Suprapubic skin (tissue), 4 donors: ENCODE results near the gene CDC25B.

Experiments
- CTCF ChIP-seq, 2 donors: fragments of 200-600 bp in 1 of 2; fragments of 450-650 bp in 1 of 2; sonication (generic) in 1 of 2; IDR thresholded peaks; one replicate each; pipeline ENCODE4 v1.5.1; 2016 to 2019; ENCODE audit warnings: antibody characterized with exemption in 2 of 2, mild to moderate bottlenecking in 1 of 2, moderate library complexity in 1 of 2
- POLR2A ChIP-seq, 2 donors: fragments of 450-650 bp; IDR thresholded peaks; one replicate each; pipeline ENCODE4 v1.6.1; 2017; ENCODE audit warnings: antibody characterized with exemption in 2 of 2, mild to moderate bottlenecking in 2 of 2, moderate library complexity in 2 of 2
- POLR2AphosphoS5 ChIP-seq, 3 donors: sonication (generic); formaldehyde crosslinking; IDR thresholded peaks; one replicate each; pipeline ENCODE4 v1.6.1; 2017; ENCODE audit warnings: antibody characterized with exemption in 3 of 3

GRCh38 chr20:3758566-3758965, 37.5 kb upstream of the CDC25B start:
- TF ChIP-seq POLR2A (IDR thresholded peaks at IDR 0.05): no peak
- no peak for TF ChIP-seq CTCF (IDR thresholded peaks at IDR 0.05)
- TF ChIP-seq POLR2AphosphoS5 (IDR thresholded peaks at IDR 0.05): no peak
